ENCODE data around the gene ELL2. TPM values are rescaled to one million over a fixed set of nuclear protein-coding genes. Genes with fewer than 3 reads are reported as not detected.

The ELL2 gene
- total and polyA plus RNA-seq, 2 donors (not counting 1 experiment from before 2014, with no cell fraction given): 7.2 to 27.0 TPM

DNA sequence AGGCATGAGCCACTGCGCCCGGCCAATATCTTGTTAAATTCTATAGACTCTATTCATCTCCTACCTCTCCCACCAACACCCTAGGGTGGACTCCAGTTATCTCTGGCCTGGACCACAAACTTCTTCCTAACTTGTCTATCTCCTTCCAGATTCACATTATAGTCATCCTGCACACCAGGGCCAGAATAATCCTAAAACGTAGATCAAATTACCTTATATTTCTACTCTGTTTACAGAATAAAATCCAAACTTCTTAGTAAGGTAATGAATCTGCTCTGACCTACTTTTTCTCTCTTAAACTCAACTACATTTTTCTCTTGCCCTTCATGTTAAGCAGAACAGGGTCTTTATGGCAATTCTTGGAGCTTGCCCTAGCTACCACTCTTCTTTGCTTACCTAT, 6.9 kb downstream of the ELL2 start:
- H4K20me1 ChIP-seq (ENCODE audit: control insufficient read depth, insufficient read depth, low read length, poor library complexity, severe bottlenecking): peaks cover 31% of the 10 kb centered on the region
- no peak overlapping the region for H3K9ac ChIP-seq (ENCODE audit: low read length)
- H3K4me1 ChIP-seq (ENCODE audit: control insufficient read depth in 2 of 2, insufficient read depth in 2 of 2, low read length in 2 of 2): peaks cover 8 to 16% of the 10 kb centered on the region in 2 donors
- Mint-ChIP-seq H3K27ac (no peak overlapping the region), H3K4me1 (peaks cover 51% of the 10 kb centered on the region), H3K9me3 (ENCODE audit: insufficient read depth) (no peaks in the 10 kb centered on the region), H3K4me3 (no peak overlapping the region), H3K27me3 (no peaks in the 10 kb centered on the region)
- DNase-seq: no peak
- H3K4me2 ChIP-seq (replicated peaks; ENCODE audit: low read depth, low read length, poor library complexity, severe bottlenecking): no peak overlapping the region
- H3K9me3 ChIP-seq (ENCODE audit: control extremely low read depth in 1 of 3, control insufficient read depth in 2 of 3, insufficient read depth in 1 of 3, low read length in 2 of 3): no peaks in the 10 kb centered on the region
- ATAC-seq (ENCODE audit: low read depth): no peak
- no peak for TF ChIP-seq CTCF (IDR thresholded peaks at IDR 0.05)
- CTCF ChIA-PET: no interaction called here
- no peak overlapping the region for H2AFZ ChIP-seq (ENCODE audit: insufficient read depth, low read depth, low read length, poor library complexity, severe bottlenecking)
- H3K4me3 ChIP-seq (ENCODE audit: control extremely low read depth in 1 of 5, extremely low read depth in 1 of 5, insufficient read depth in 1 of 5, low read depth in 2 of 5, low read length in 4 of 5): no peak overlapping the region
- no peak overlapping the region for H3K27ac ChIP-seq (ENCODE audit: low read length in 2 of 2)
- intact Hi-C loops (cut with micrococcal nuclease): no loop called here
- H3K27me3 ChIP-seq (replicated peaks in 1 of 4; ENCODE audit: control extremely low read depth in 1 of 4, control insufficient read depth in 3 of 4, insufficient read depth in 4 of 4, low read length in 3 of 4): no peaks in the 10 kb centered on the region
- H3K36me3 ChIP-seq (replicated peaks in 1 of 2; ENCODE audit: control extremely low read depth in 1 of 2, control insufficient read depth in 1 of 2, extremely low read depth in 1 of 2, insufficient read depth in 2 of 2, low read length in 1 of 2): no peaks in the 10 kb centered on the region
- POLR2A ChIA-PET: no interaction called here
- 93% methylated on average over 3 of the region's 3 CpGs for WGBS (ENCODE audit: insufficient coverage)
- H3K79me2 ChIP-seq (ENCODE audit: control insufficient read depth, insufficient read depth, low read length): peaks cover 76% of the 10 kb centered on the region

GRCh38 chr5:95953021-95953702, 8.5 kb downstream of the ELL2 start:
- no peak overlapping the region for H3K4me2 ChIP-seq (replicated peaks; ENCODE audit: low read depth, low read length, poor library complexity, severe bottlenecking)
- H3K4me3 Mint-ChIP-seq: no peak overlapping the region
- TF ChIP-seq EZH2 (IDR thresholded peaks at IDR 0.05; ENCODE audit: borderline replicate concordance, insufficient read depth, low read depth, low read length, poor library complexity, severe bottlenecking) (no peak), CTCF (IDR thresholded peaks at IDR 0.05) (no peak)
- no peak overlapping the region for H3K27ac Mint-ChIP-seq
- POLR2A ChIA-PET: no interaction called here
- H3K79me2 ChIP-seq (ENCODE audit: control insufficient read depth, insufficient read depth, low read length): peaks cover 64% of the 10 kb centered on the region
- no peak overlapping the region for H3K27ac ChIP-seq (ENCODE audit: low read length in 2 of 2)
- H3K36me3 ChIP-seq (replicated peaks in 1 of 2; ENCODE audit: control extremely low read depth in 1 of 2, control insufficient read depth in 1 of 2, extremely low read depth in 1 of 2, insufficient read depth in 2 of 2, low read length in 1 of 2): no peaks in the 10 kb centered on the region
- no peak overlapping the region for H3K9ac ChIP-seq (ENCODE audit: low read length)
- peaks cover 38% of the 10 kb centered on the region for H3K4me1 Mint-ChIP-seq
- H3K9me3 ChIP-seq (ENCODE audit: control extremely low read depth in 1 of 3, control insufficient read depth in 2 of 3, insufficient read depth in 1 of 3, low read length in 2 of 3): peaks cover 0 to 1% (median 0%) of the 10 kb centered on the region in 3 donors
- CTCF ChIA-PET: interaction anchor here (1.3 kb wide), 1 partner anchor 383 kb away, joined by 3 read pairs; no protein-coding TSS in a partner anchor
- DNase-seq (no peak), ATAC-seq (ENCODE audit: low read depth) (no peak)
- intact Hi-C loops (cut with micrococcal nuclease): no loop called here
- H4K20me1 ChIP-seq (ENCODE audit: control insufficient read depth, insufficient read depth, low read length, poor library complexity, severe bottlenecking): peaks cover 30% of the 10 kb centered on the region
- H2AFZ ChIP-seq (ENCODE audit: insufficient read depth, low read depth, low read length, poor library complexity, severe bottlenecking): no peak overlapping the region
- WGBS (ENCODE audit: insufficient coverage): 100% methylated on average over 1 of the region's 5 CpGs
- H3K4me3 ChIP-seq (ENCODE audit: control extremely low read depth in 1 of 5, extremely low read depth in 1 of 5, insufficient read depth in 1 of 5, low read depth in 2 of 5, low read length in 4 of 5): no peak overlapping the region
- no peaks in the 10 kb centered on the region for H3K9me3 Mint-ChIP-seq (ENCODE audit: insufficient read depth)
- H3K4me1 ChIP-seq (ENCODE audit: control insufficient read depth in 2 of 2, insufficient read depth in 2 of 2, low read length in 2 of 2): peaks cover 0 to 2% of the 10 kb centered on the region in 2 donors
- H3K27me3 Mint-ChIP-seq: no peaks in the 10 kb centered on the region
- H3K27me3 ChIP-seq (replicated peaks in 1 of 4; ENCODE audit: control extremely low read depth in 1 of 4, control insufficient read depth in 3 of 4, insufficient read depth in 4 of 4, low read length in 3 of 4): no peaks in the 10 kb centered on the region
